Natural killer cell (primary cell): ENCODE data around the gene CCRL2. TPM values are rescaled to one million over a fixed set of nuclear protein-coding genes. Genes with fewer than 3 reads are reported as not detected.

Source experiments
- ATAC-seq, 3 donors: fragments of 150-1000 bp in 2 of 3; fragments of 200-7000 bp in 1 of 3; cut with Tn5 transposase; 1 replicate in 1 of 3; 2 replicates in 2 of 3; pipeline ENCODE4 v1.10.0; 2021; ENCODE audit warnings: mild to moderate bottlenecking in 2 of 3, moderate library complexity in 2 of 3
- DNase-seq, 2 donors: peaks; one replicate each; pipeline versions ENCODE4 v3.0.0 to v3.0.0-alpha.2; 2013 to 2021; ENCODE audit warnings: mixed read lengths in 1 of 2
- H3K27ac ChIP-seq: one replicate; pipeline ENCODE4 v1.5.1; 2013; ENCODE audit warnings: mild to moderate bottlenecking, low read length
- H3K27me3 ChIP-seq: one replicate; pipeline ENCODE4 v1.6.1; 2013; ENCODE audit warnings: low read length; ENCODE audit not compliant: control insufficient read depth, insufficient read depth
- H3K36me3 ChIP-seq: one replicate; pipeline ENCODE4 v1.6.1; 2013; ENCODE audit warnings: low read length; ENCODE audit not compliant: control insufficient read depth, insufficient read depth
- H3K4me1 ChIP-seq: one replicate; pipeline ENCODE4 v1.6.1; 2013; ENCODE audit warnings: low read length; ENCODE audit not compliant: control insufficient read depth, insufficient read depth
- H3K4me3 ChIP-seq: one replicate; pipeline ENCODE4 v1.5.1; 2013; ENCODE audit warnings: low read length
- H3K9me3 ChIP-seq: one replicate; pipeline ENCODE4 v1.6.1; 2013; ENCODE audit warnings: low read length; ENCODE audit not compliant: control insufficient read depth, insufficient read depth
- H3K27ac Mint-ChIP-seq, 2 donors: one replicate each; pipeline ENCODE4 v1.8.0; 2022; ENCODE audit warnings: mild to moderate bottlenecking in 2 of 2, mixed read lengths in 2 of 2, moderate library complexity in 1 of 2
- H3K27me3 Mint-ChIP-seq, 2 donors: one replicate each; pipeline ENCODE4 v1.8.0; 2022; ENCODE audit warnings: low read depth in 2 of 2, mixed read lengths in 2 of 2
- H3K36me3 Mint-ChIP-seq: one replicate; pipeline ENCODE4 v1.8.0; 2022; ENCODE audit warnings: mixed read lengths
- H3K4me1 Mint-ChIP-seq, 2 donors: one replicate each; pipeline ENCODE4 v1.8.0; 2022; ENCODE audit warnings: mixed read lengths in 2 of 2
- H3K4me3 Mint-ChIP-seq: one replicate; pipeline ENCODE4 v1.8.0; 2022; ENCODE audit warnings: mild to moderate bottlenecking, moderate library complexity, mixed read lengths
- H3K9me3 Mint-ChIP-seq, 2 donors: one replicate each; pipeline ENCODE4 v1.8.0; 2022; ENCODE audit warnings: mixed read lengths in 2 of 2
- CTCF ChIP-seq: fragments of 200-600 bp; IDR thresholded peaks from one replicate; pipeline ENCODE4 v1.8.0; 2022; ENCODE audit warnings: antibody characterized with exemption
- WGBS: methylation state at CpG from one replicate; pipeline ENCODE4 v1.1.7; 2013; ENCODE audit warnings: missing lambda C conversion rate; ENCODE audit not compliant: insufficient coverage; 5-methylcytosine and 5-hydroxymethylcytosine counted together
- intact Hi-C: fragments of 100-400 bp; cut with micrococcal nuclease; formaldehyde crosslinking; loops from one replicate; pipeline ENCODE4 v1.14.2; 2022
- total RNA-seq, 4 donors: library from RNA; stranded (reverse); fragments of 120-200 nt in 1 of 4; gene quantifications; one replicate each; pipeline versions ENCODE4 v1.2.3 to v1.2.4, GENCODE V29; 2013 to 2022

Gene CCRL2
- total RNA-seq: 1 to 10 TPM; 3.0 to 4.6 (median 3.8) TPM
- 3.4 TPM for total RNA-seq (2013)

GRCh38 chr3:46406788-46407611 is at the start of gene CCRL2, which contains the start of gene CCR5AS:
Gene CCRL2 (plus strand): TSS chr3:46407259. CDS start chr3:46408080, 821 bp downstream.
Gene CCR5AS (minus strand): TSS chr3:46407066.
- Mint-ChIP-seq H3K4me1 (peaks cover 9 to 30% of the 10 kb centered on the region in 2 donors), H3K9me3 (no peaks in the 10 kb centered on the region), H3K27ac (peak within 1 kb of the TSS; percentile 87 to 92), H3K27me3 (no peaks in the 10 kb centered on the region), H3K36me3 (no peaks in the 10 kb centered on the region), H3K4me3 (peak within 1 kb of the TSS; percentile 83)
- Histone ChIP-seq H3K27me3 (no peaks in the 10 kb centered on the region), H3K9me3 (no peaks in the 10 kb centered on the region), H3K36me3 (no peaks in the 10 kb centered on the region), H3K4me3 (peak within 1 kb of the TSS; percentile 40), H3K27ac (peak within 1 kb of the TSS; percentile 54), H3K4me1 (peaks cover 34% of the 10 kb centered on the region)
- peak; percentile 36 to 74 for DNase-seq
- TF ChIP-seq CTCF: no peak
- 26% methylated on average over 20 of the region's 20 CpGs for WGBS
- ATAC-seq: peak; percentile 82 to 84 (median 83)
- intact Hi-C loops: no loop called here

DNA sequence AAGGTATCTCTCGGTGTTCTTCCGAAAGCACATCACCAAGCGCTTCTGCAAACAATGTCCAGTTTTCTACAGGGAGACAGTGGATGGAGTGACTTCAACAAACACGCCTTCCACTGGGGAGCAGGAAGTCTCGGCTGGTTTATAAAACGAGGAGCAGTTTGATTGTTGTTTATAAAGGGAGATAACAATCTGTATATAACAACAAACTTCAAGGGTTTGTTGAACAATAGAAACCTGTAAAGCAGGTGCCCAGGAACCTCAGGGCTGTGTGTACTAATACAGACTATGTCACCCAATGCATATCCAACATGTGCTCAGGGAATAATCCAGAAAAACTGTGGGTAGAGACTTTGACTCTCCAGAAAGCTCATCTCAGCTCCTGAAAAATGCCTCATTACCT is 48.6 kb upstream of the CCRL2 start:
- TF ChIP-seq CTCF: no peak
- Mint-ChIP-seq H3K4me3 (no peak overlapping the region), H3K9me3 (no peaks in the 10 kb centered on the region), H3K27ac (peak overlapping the region in 1 of 2 donors; percentile 35), H3K4me1 (peaks cover 51 to 55% of the 10 kb centered on the region in 2 donors), H3K36me3 (no peaks in the 10 kb centered on the region), H3K27me3 (no peaks in the 10 kb centered on the region)
- Histone ChIP-seq H3K36me3 (no peaks in the 10 kb centered on the region), H3K9me3 (no peaks in the 10 kb centered on the region), H3K4me1 (peaks cover 43% of the 10 kb centered on the region), H3K4me3 (no peak overlapping the region), H3K27me3 (no peaks in the 10 kb centered on the region), H3K27ac (no peak overlapping the region)
- WGBS: 93% methylated on average over 3 of the region's 6 CpGs
- DNase-seq: no peak
- ATAC-seq: no peak
- intact Hi-C loops: no loop called here

DNA sequence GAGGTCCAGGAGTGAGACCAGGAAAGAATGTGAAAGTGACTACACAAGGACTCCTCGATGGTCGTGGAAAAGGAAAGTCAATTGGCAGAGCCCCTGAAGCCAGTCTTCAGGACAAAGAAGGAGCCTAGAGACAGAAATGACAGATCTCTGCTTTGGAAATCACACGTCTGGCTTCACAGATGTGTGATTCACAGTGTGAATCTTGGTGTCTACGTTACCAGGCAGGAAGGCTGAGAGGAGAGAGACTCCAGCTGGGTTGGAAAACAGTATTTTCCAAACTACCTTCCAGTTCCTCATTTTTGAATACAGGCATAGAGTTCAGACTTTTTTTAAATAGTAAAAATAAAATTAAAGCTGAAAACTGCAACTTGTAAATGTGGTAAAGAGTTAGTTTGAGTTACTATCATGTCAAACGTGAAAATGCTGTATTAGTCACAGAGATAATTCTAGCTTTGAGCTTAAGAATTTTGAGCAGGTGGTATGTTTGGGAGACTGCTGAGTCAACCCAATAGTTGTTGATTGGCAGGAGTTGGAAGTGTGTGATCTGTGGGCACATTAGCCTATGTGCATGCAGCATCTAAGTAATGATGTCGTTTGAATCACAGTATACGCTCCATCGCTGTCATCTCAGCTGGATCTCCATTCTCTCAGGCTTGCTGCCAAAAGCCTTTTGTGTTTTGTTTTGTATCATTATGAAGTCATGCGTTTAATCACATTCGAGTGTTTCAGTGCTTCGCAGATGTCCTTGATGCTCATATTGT is 47.1 kb upstream of the CCRL2 start:
- Histone ChIP-seq H3K4me3 (no peak overlapping the region), H3K4me1 (peaks cover 37% of the 10 kb centered on the region), H3K36me3 (no peaks in the 10 kb centered on the region), H3K27me3 (no peaks in the 10 kb centered on the region), H3K9me3 (no peaks in the 10 kb centered on the region), H3K27ac (peak overlapping the region; percentile 16)
- Mint-ChIP-seq H3K4me3 (peak overlapping the region; percentile 26), H3K36me3 (no peaks in the 10 kb centered on the region), H3K9me3 (no peaks in the 10 kb centered on the region), H3K4me1 (peaks cover 36 to 43% of the 10 kb centered on the region in 2 donors), H3K27me3 (no peaks in the 10 kb centered on the region), H3K27ac (peak overlapping the region in 1 of 2 donors; percentile 56)
- intact Hi-C loops: no loop called here
- peak in 1 of 2 donors; percentile 38 for DNase-seq
- WGBS: 48% methylated on average over 11 of the region's 11 CpGs
- peak; percentile 62 to 69 (median 62) for ATAC-seq
- TF ChIP-seq CTCF: no peak
